ENCODE results near the gene RENBP. TPM values are rescaled to one million over a fixed set of nuclear protein-coding genes. Genes with fewer than 3 reads are reported as not detected.

Gene RENBP
- total and polyA plus RNA-seq, 2 of the 13 experiments (the other 11 are each of a cell fraction or from before 2014, with no cell fraction given): 1.4 to 2.6 TPM

GRCh38 chrX:153901753-153902140 lies 42.7 kb downstream of the RENBP start (continued):
- TF ChIP-seq STAT5B (CRISPR knock-in tag; IDR thresholded peaks at IDR 0.05) (no peak), GLI4 (CRISPR knock-in tag; IDR thresholded peaks at IDR 0.05; ENCODE audit: borderline replicate concordance) (no peak), ZNF75D (CRISPR knock-in tag; IDR thresholded peaks at IDR 0.05; ENCODE audit: borderline replicate concordance) (no peak), ZBTB21 (CRISPR knock-in tag; IDR thresholded peaks at IDR 0.05) (no peak), HIVEP1 (CRISPR knock-in tag; IDR thresholded peaks at IDR 0.05) (no peak), DZIP1 (CRISPR knock-in tag; IDR thresholded peaks at IDR 0.05) (no peak)

- POLR2A ChIA-PET: no interaction called here
- WGBS (ENCODE audit: low lambda C conversion rate): 21% methylated on average over 21 of the region's 26 CpGs
- TF ChIP-seq TARDBP (CRISPR knock-in tag; IDR thresholded peaks at IDR 0.05) (no peak), IKZF4 (CRISPR knock-in tag; IDR thresholded peaks at IDR 0.05; ENCODE audit: borderline replicate concordance, low read depth, not compliant biosample characterization) (no peak), NBN (conservative IDR thresholded peaks at IDR 0.05) (no peak), MIXL1 (CRISPR knock-in tag; IDR thresholded peaks at IDR 0.05) (no peak), ZSCAN31 (CRISPR knock-in tag; IDR thresholded peaks at IDR 0.05; ENCODE audit: low read depth) (no peak), ZNF567 (CRISPR knock-in tag; IDR thresholded peaks at IDR 0.05; ENCODE audit: borderline replicate concordance) (no peak), HCFC1 (IDR thresholded peaks at IDR 0.05; ENCODE audit: low read depth, low read length) (no peak), ZNF274 (CRISPR knock-in tag; IDR thresholded peaks at IDR 0.05) (no peak), ZNF143 (CRISPR knock-in tag; IDR thresholded peaks at IDR 0.05) (no peak), ZFY (CRISPR knock-in tag; IDR thresholded peaks at IDR 0.05) (no peak), ZSCAN21 (CRISPR knock-in tag; IDR thresholded peaks at IDR 0.05; ENCODE audit: borderline replicate concordance) (no peak), HNRNPUL1 (IDR thresholded peaks at IDR 0.05; ENCODE audit: low read depth, low read length) (no peak), NR2F2 (IDR thresholded peaks at IDR 0.05; ENCODE audit: borderline replicate concordance, low read depth) (no peak), STAT5B (CRISPR knock-in tag; IDR thresholded peaks at IDR 0.05) (no peak), RBM22 (optimal IDR thresholded peaks at IDR 0.05; ENCODE audit: low read length) (no peak), ZNF605 (CRISPR knock-in tag; IDR thresholded peaks at IDR 0.05) (no peak), ZFAT (CRISPR knock-in tag; conservative IDR thresholded peaks at IDR 0.05) (no peak), KMT2A (CRISPR knock-in tag; IDR thresholded peaks at IDR 0.05) (no peak), MTF2 (CRISPR knock-in tag; IDR thresholded peaks at IDR 0.05; ENCODE audit: borderline replicate concordance) (no peak)
These were observed 43.4 kb downstream of the RENBP start for GRCh38 chrX:153900831-153901752.

More at GRCh38 chrX:153900831-153901752, 43.4 kb downstream of the RENBP start:
- no peaks in the 10 kb centered on the region for H3K9me3 ChIP-seq (ENCODE audit: low read length)
- H3K4me2 ChIP-seq (ENCODE audit: low read depth, low read length): no peak overlapping the region
- H3K27ac ChIP-seq (ENCODE audit: extremely low read length, insufficient read depth, low read length): no peak overlapping the region
- H2AFZ ChIP-seq (ENCODE audit: low read length): no peak overlapping the region
- H3K4me3 ChIP-seq (replicated peaks in 1 of 3; ENCODE audit: insufficient read depth in 1 of 3, low read depth in 2 of 3, low read length in 3 of 3): no peak overlapping the region
- in situ Hi-C loops (cut with HindIII; ENCODE audit: extremely low pct_ligation_motif_present, low pct_unique_long_range_greater_than_20kb): no loop called here
- DNase-seq (ENCODE audit: low spot score): no peak
- no peak for ATAC-seq
- no peak overlapping the region for H3K9ac ChIP-seq (ENCODE audit: insufficient read depth, low read depth, low read length)
- no TSS peak for BruUV-seq (replicated peaks)
- no peaks in the 10 kb centered on the region for H3K4me1 ChIP-seq (ENCODE audit: insufficient read depth, low read length)
- H4K20me1 ChIP-seq (ENCODE audit: insufficient read depth, low read length): no peaks in the 10 kb centered on the region
- intact Hi-C loops (cut with micrococcal nuclease; ENCODE audit: unreplicated experiment): no loop called here
- CTCF ChIA-PET (ENCODE audit: low intra/inter-chr PET ratio, low total read pairs): no interaction called here
- FAIRE-seq: no peak
- H3K27me3 ChIP-seq (ENCODE audit: control insufficient read depth in 1 of 2, insufficient read depth in 2 of 2, low read length in 2 of 2): peaks cover 3 to 9% of the 10 kb centered on the region in 2 experiments; a peak in 2 of 5 replicates
- no peaks in the 10 kb centered on the region for H3K36me3 ChIP-seq (replicated peaks in 1 of 2; ENCODE audit: control insufficient read depth in 1 of 2, insufficient read depth in 2 of 2, low read length in 2 of 2)
- H3K79me2 ChIP-seq (ENCODE audit: insufficient read depth, low read length): no peaks in the 10 kb centered on the region

All from HepG2 (cell line).